GOT3 (cell line): Measurements from ENCODE around the gene SLC25A29.

Experiments
- DNase-seq: peaks from one replicate; lab custom pipeline; 2025; ENCODE audit warnings: mixed read lengths; lab: John Stamatoyannopoulos, UW

Gene SLC25A29

GRCh38 chr14:100281286-100282082 lies 24.8 kb downstream of the SLC25A29 start:
- DNase-seq: no peak

- no peak for DNase-seq
Measured at GRCh38 chr14:100279563-100279962, 26.7 kb downstream of the SLC25A29 start.

- DNase-seq: no peak
Measured at GRCh38 chr14:100279133-100279532, 27.1 kb downstream of the SLC25A29 start.

- DNase-seq: no peak
Measured at GRCh38 chr14:100278702-100279101, 27.5 kb downstream of the SLC25A29 start.

GRCh38 chr14:100275214-100275613 lies 31.0 kb downstream of the SLC25A29 start:
- no peak for DNase-seq

- no peak for DNase-seq
Measured at GRCh38 chr14:100274250-100274649, 32.0 kb downstream of the SLC25A29 start.

GRCh38 chr14:100271247-100271939 lies 34.9 kb downstream of the SLC25A29 start:
- DNase-seq: no peak

- no peak for DNase-seq
Measured at GRCh38 chr14:100268591-100269207, 37.5 kb downstream of the SLC25A29 start.

GRCh38 chr14:100267990-100268389 lies 38.3 kb downstream of the SLC25A29 start:
- no peak for DNase-seq

GRCh38 chr14:100263141-100263540 lies 43.1 kb downstream of the SLC25A29 start:
- DNase-seq: no peak

GRCh38 chr14:100262545-100262944 lies 43.7 kb downstream of the SLC25A29 start:
- no peak for DNase-seq

- DNase-seq: no peak
Measured at GRCh38 chr14:100261621-100262020, 44.6 kb downstream of the SLC25A29 start.

GRCh38 chr14:100256339-100256895 lies 49.8 kb downstream of the SLC25A29 start:
- DNase-seq: no peak

- DNase-seq: no peak
Measured at GRCh38 chr14:100252684-100253083, 53.6 kb downstream of the SLC25A29 start.

- DNase-seq: no peak
Measured at GRCh38 chr14:100250732-100251465, 55.3 kb downstream of the SLC25A29 start.

- no peak for DNase-seq
Measured at GRCh38 chr14:100246809-100247428, 59.3 kb downstream of the SLC25A29 start.

- no peak for DNase-seq
Measured at GRCh38 chr14:100243020-100243419, 63.2 kb downstream of the SLC25A29 start.

- DNase-seq: no peak
Measured at GRCh38 chr14:100241279-100241678, 65.0 kb downstream of the SLC25A29 start.
